Effector CD8-positive, alpha-beta T cell (primary cell): ENCODE measurements around the gene EGR1.
A peak's percentile ranks its signal among the peaks of the same experiment; 100 is the strongest.

Source experiments
- DNase-seq: peaks from one replicate; lab custom pipeline; 2025; lab: John Stamatoyannopoulos, UW
- total RNA-seq, 4 experiments: gene quantifications; one replicate each; lab custom pipeline; 2026; lab: John Stamatoyannopoulos, UW

The EGR1 gene
- total RNA-seq: 7.8 to 39.0 (median 26.0) reads per million in 4 experiments

DNA sequence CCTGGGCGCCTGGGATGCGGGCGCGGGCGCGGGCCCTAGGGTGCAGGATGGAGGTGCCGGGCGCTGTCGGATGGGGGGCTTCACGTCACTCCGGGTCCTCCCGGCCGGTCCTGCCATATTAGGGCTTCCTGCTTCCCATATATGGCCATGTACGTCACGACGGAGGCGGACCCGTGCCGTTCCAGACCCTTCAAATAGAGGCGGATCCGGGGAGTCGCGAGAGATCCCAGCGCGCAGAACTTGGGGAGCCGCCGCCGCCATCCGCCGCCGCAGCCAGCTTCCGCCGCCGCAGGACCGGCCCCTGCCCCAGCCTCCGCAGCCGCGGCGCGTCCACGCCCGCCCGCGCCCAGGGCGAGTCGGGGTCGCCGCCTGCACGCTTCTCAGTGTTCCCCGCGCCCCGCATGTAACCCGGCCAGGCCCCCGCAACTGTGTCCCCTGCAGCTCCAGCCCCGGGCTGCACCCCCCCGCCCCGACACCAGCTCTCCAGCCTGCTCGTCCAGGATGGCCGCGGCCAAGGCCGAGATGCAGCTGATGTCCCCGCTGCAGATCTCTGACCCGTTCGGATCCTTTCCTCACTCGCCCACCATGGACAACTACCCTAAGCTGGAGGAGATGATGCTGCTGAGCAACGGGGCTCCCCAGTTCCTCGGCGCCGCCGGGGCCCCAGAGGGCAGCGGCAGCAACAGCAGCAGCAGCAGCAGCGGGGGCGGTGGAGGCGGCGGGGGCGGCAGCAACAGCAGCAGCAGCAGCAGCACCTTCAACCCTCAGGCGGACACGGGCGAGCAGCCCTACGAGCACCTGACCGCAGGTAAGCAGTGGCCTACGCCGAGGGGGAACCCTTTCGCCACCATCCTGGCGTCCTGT lies at the start of gene EGR1:
Gene EGR1, plus strand, starts transcription at position 219 of the 864 bp plus-strand sequence. Its CDS starts 283 bp downstream, at position 502.
- peak; percentile 94 for DNase-seq

DNA sequence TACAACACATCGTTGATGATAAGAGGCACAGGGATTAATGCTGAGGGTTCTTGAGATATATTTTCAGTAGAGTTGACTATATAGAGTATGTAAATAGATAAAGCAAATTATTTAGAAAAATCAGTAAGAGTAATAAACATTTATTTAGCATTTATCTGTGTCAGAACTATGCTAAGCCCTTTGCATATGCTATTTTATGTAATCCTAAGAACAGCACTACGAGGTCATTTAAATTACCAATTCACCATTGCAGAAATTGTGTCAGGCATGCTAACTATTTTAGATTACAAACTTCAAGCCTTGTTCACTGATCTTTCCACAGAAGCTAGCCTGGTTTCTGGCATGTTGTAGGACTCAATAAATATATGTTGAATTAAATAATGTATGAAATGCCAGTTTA lies 46.8 kb upstream of the EGR1 start:
- DNase-seq: no peak

DNA sequence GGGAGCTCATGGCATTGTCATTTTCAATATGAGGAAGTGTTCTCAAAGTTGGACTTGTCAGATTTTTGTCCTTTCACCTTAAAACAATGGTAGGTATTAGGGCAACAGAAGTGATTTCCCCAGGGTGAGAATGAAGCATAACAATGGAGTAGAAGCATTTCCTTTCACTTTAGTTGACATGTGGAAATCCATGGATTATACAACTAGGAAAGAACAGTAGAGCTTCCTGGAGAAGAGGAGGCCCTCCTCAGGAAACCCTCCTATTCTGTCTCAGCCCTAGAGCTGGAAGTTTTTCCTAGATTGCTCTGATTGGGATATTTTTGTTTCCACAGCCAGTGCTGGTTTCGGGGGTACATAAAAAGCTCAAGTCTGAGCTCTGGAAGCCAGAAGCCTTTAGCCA lies 40.2 kb upstream of the EGR1 start:
- DNase-seq: no peak

DNA sequence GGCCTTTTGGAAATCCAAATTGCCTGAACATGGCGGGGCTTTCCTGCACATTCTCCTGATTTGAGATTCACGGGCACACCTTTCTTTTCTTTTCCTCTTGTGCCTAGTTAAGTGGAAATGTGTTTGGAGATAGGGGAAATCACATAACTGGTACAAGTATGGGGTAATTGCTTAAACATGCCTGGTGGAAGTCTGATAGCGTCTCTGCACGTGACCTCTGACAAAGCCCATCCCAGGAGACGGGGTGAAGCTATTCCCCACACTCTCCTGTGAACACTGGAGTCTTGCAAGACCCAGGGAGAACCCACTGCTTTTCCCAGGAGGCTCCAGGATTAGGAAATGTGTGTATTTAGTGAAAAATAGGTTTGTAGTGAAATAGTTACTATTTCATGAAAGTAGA lies 29.3 kb upstream of the EGR1 start:
- DNase-seq: no peak

DNA sequence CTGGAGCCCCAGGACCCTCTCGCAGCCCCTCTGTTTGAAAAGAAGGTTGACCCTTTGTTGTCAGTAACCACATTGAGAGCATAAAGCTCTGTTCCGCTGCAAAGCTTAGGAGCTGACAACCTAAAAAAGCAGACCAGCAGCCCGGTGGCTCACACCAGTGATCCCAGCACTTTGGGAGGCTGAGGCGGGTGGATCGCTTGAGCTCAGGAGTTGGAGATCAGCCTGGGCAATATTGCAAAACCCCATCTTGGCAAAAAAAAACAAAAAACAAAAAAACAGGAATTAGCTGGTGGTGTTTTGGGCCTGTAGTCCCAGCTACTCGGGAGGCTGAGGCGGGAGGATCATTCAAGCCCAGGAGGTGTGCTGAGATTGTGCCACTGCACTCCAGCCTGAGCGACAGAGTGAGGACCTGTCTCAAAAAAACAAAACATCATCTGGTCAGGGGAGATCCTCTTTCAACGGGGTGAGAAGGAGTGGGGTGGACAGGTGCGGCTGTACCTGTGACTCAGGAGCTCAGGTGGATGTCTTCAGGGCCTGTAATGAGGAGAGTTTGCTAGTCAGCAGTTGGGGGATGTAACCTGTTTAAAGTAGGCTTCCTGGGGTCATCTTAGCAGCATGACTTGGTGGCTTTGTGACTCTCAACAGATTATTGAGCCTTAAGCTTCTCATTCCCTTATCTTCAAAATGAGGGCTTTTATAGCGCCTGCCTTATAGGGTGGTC lies 27.1 kb upstream of the EGR1 start:
- DNase-seq: no peak

- peak; percentile 34 for DNase-seq
Observed at GRCh38 chr5:138438724-138439476, 26.4 kb upstream of the EGR1 start, which contains the start of gene REEP2. TSS of gene REEP2 (plus strand) at chr5:138439057. CDS start at chr5:138439209, 152 bp downstream.

DNA sequence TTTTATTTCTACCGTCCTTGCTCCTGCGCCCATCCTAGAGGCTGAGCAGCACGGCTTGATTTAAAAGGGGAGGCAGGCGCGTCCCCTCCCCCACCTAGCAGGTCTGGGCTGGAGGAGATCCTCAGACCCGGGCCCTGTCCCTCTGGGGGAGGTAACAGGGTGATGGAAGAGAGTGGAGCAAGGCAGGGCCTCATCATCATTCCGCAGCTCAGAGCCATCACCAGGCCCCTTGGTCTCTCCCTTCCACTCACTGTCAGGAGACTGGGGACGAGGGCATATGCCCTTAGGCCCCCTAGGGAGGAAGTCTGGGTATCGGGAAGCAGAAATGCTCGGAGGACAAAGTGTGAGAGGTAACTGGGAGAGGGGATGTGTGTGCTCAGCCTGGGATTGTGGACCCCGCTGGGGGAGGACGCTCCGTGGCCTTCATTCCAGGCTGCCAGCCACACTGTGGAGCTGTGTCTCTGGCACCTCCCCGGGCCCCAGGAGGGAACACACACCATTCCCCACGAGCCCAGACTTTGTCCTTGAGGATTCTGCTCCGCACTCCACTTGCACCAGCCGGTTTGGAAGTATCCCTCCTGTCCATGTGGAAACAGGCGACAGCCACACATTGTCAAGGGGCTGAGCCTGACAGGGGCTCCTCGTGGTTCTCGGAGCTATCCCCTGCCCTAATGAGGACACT lies 25.7 kb upstream of the EGR1 start:
- no peak for DNase-seq

- no peak for DNase-seq
Observed at GRCh38 chr5:138440159-138441073, 24.9 kb upstream of the EGR1 start.

DNA sequence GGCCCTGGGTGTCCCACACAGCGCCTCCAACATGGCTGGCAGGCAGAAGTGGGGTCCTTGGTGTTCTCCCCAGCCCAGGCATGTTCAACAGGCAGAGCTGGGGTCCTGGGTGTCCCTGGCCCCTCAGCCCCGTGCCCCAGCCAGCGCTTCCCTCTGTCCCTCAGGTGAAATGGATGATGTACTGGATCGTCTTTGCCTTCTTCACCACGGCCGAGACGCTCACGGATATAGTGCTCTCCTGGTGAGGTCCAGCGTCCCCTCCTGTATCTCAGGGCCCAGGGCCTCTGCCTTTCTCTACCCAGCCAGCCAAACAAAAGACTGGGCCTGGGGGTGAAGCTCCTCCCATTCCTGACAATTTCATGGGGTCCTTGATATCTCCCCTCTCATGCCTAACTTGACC lies 24.1 kb upstream of the EGR1 start:
- DNase-seq: no peak

GRCh38 chr5:138444078-138444773 lies 21.1 kb upstream of the EGR1 start:
- DNase-seq: no peak

DNA sequence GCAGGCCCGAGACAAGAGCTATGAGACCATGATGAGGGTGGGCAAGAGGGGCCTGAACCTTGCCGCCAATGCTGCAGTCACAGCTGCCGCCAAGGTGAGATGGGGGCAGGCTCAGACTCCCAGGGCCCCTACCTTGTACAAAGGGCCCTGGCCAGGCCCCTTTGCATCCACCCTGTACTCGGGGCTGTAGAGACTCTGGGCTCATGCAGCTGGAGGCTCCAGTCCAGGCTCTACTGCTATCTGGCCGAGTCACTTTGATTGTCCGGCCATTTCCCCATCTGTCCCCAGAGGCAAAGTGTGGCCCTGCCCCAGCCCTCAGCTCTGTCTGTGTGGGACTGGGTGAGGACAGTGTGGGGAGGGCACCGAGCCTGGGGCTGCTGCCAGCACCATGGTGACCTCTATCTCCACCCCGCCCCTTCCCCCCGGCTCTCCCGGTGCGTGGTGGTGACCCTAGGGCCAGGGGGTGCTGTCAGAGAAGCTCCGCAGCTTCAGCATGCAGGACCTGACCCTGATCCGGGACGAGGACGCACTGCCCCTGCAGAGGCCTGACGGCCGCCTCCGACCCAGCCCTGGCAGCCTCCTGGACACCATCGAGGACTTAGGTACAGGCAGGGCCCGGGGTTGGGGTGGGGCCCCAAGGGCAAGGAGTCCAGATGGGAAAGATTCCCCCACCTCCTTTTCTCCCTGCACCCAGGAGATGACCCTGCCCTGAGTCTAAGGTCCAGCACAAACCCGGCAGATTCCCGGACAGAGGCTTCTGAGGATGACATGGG lies 20.3 kb upstream of the EGR1 start:
- no peak for DNase-seq

DNA sequence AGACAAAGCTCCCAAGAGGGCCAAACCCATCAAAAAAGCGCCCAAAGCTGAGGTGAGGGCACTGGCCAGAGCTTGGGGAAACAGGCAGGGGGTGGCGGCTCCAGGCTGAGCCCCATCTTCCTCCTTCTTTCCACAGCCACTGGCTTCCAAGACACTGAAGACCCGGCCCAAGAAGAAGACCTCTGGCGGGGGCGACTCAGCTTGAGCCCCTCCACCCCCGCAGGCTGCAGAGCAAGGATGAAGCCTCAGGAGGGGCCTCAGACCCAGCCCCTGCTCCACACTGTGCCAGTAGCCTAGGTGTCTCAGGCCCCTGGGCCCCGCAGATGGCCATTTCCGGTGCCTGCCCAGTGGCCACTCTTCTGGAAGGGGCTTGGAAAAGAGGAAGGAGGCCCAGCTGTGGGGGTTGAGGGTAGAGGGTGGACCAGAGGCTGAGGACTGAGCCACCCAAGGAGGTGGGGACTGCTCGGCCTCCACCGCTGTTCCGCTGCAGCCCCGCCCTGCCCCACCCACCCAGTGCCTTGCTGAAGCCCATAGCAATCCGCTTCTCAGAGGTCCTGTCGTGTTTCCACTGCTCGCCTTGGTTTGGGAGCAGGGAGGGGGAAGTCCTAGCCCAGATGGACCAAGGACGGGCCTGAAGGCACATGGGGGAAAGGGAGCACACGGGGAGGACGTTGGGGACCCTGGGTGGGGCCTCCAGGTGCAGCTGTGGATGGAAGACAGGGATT lies 19.6 kb upstream of the EGR1 start:
- DNase-seq: no peak

DNA sequence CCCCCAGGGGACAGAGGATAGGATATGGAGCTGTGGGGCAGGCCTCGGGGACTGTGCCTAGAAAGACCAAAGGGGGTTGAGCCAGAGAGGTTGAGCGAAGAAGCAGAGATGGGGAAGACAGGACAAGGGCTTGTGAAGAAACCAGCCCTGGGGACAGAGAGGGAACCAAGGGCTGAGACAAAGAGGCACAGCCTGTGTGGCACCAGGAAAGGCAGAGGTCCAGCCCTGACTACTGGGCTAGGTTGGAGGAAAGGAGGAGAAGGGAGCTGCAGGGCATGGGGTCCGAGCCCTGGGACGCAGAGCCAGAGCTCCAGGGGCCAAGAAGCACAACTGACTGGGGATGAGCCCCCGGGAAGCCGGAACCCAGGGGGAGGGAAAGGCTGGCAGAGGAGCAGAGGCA lies 17.2 kb upstream of the EGR1 start:
- no peak for DNase-seq

- DNase-seq: no peak
Observed at GRCh38 chr5:138448481-138449398, 16.5 kb upstream of the EGR1 start.

GRCh38 chr5:138449501-138450239 lies 15.6 kb upstream of the EGR1 start:
- peak; percentile 70 for DNase-seq

DNA sequence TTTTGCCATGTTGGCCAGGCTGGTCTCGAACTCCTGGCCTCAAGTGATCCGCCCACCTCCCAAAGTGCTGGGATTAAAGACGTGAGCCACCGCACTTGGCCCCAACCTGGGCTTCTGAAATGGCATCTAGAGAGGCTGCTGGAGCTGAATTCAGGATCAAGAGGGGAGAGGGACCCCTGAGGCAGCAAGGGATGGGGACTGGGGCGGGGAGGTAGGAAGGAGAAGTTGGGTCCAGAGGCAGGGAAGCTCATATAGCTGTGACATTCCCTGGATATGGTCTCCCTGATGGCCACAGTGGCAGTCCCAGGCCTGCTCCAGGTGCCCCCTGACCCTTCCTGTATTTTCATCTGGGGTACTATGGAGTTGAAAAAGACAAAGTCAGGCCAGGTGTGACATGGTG lies 14.3 kb upstream of the EGR1 start:
- no peak for DNase-seq

DNA sequence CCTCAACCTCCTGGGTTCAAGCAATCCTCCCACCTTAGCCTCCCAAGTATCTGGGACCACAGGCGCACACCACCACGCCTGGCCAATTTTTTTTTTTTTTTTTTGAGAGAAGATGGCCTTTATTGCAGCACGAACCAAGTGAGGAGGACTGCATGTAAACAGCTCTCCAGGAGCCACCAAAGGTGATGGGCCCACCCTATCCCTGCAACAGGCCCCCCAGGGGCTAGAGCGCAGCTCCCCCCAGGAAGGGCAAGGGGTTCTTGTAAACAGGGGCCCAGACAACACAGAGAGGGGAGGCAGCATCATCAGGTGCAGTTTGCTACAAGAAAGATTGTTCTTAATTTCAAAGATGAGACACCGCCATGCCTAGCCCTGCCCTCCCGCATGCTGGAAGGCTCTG lies 12.6 kb upstream of the EGR1 start:
- DNase-seq: no peak
